H9 (cell line): ENCODE measurements around the gene FFAR4. TPM values are rescaled to one million over a fixed set of nuclear protein-coding genes. Genes with fewer than 3 reads are reported as not detected.

Experiments
- DNase-seq: peaks from one replicate; pipeline ENCODE4 v3.0.0-alpha.2; 2017
- H2AFZ ChIP-seq: one replicate; pipeline ENCODE4 v1.6.1; 2013; ENCODE audit warnings: mild to moderate bottlenecking, low read length, control low read depth, moderate library complexity
- H2AK5ac ChIP-seq: 2 replicates; pipeline ENCODE4 v1.6.1; 2013; ENCODE audit warnings: low read length, control low read depth, mixed read lengths; ENCODE audit not compliant: insufficient read length
- H2BK120ac ChIP-seq: one replicate; pipeline ENCODE4 v1.6.1; 2013; ENCODE audit warnings: low read depth, mild to moderate bottlenecking, low read length, control low read depth, inconsistent platforms; ENCODE audit not compliant: poor library complexity, severe bottlenecking
- H2BK12ac ChIP-seq: 2 replicates; pipeline ENCODE4 v1.6.1; 2013; ENCODE audit warnings: low read length, control low read depth, mixed read lengths, low read depth; ENCODE audit not compliant: insufficient read length
- H2BK15ac ChIP-seq: 2 replicates; pipeline ENCODE4 v1.6.1; 2013; ENCODE audit warnings: low read depth, low read length, control low read depth
- H2BK20ac ChIP-seq: one replicate; pipeline ENCODE4 v1.6.1; 2013; ENCODE audit warnings: low read depth, mild to moderate bottlenecking, low read length, control low read depth, inconsistent platforms; ENCODE audit not compliant: poor library complexity, severe bottlenecking
- H2BK5ac ChIP-seq: 2 replicates; pipeline ENCODE4 v1.6.1; 2013; ENCODE audit warnings: low read length, control low read depth, mixed read lengths; ENCODE audit not compliant: insufficient read length
- H3K14ac ChIP-seq: 2 replicates; pipeline ENCODE4 v1.6.1; 2013; ENCODE audit warnings: low read length, control low read depth; ENCODE audit not compliant: insufficient read depth
- H3K18ac ChIP-seq: 2 replicates; pipeline ENCODE4 v1.6.1; 2013; ENCODE audit warnings: low read depth, mild to moderate bottlenecking, mixed read lengths, low read length, control low read depth; ENCODE audit not compliant: insufficient read length
- H3K23ac ChIP-seq: 2 replicates; pipeline ENCODE4 v1.6.1; 2013; ENCODE audit warnings: low read length, control low read depth, mixed read lengths, low read depth; ENCODE audit not compliant: insufficient read length
- H3K23me2 ChIP-seq: 2 replicates; pipeline ENCODE4 v1.6.1; 2013; ENCODE audit warnings: low read depth, mild to moderate bottlenecking, mixed read lengths, low read length, control low read depth; ENCODE audit not compliant: insufficient read length, poor library complexity, severe bottlenecking
- H3K27ac ChIP-seq: 2 replicates; pipeline ENCODE4 v1.5.1; 2013; ENCODE audit warnings: low read length, control low read depth, mixed read lengths, low read depth; ENCODE audit not compliant: insufficient read length
- H3K27me3 ChIP-seq: 2 replicates; pipeline ENCODE4 v1.6.1; 2013; ENCODE audit warnings: low read length, control low read depth, inconsistent platforms; ENCODE audit not compliant: insufficient read depth
- H3K4ac ChIP-seq: 2 replicates; pipeline ENCODE4 v1.6.1; 2013; ENCODE audit warnings: low read depth, mild to moderate bottlenecking, control low read depth, inconsistent platforms, low read length, moderate library complexity
- H3K4me1 ChIP-seq: 2 replicates; pipeline ENCODE4 v1.6.1; 2013; ENCODE audit warnings: low read length, control low read depth, inconsistent platforms; ENCODE audit not compliant: insufficient read depth
- H3K4me2 ChIP-seq: 2 replicates; pipeline ENCODE4 v1.6.1; 2013; ENCODE audit warnings: low read length, control low read depth, mixed read lengths; ENCODE audit not compliant: insufficient read length, insufficient read depth
- H3K56ac ChIP-seq: 2 replicates; pipeline ENCODE4 v1.6.1; 2013; ENCODE audit warnings: low read depth, mild to moderate bottlenecking, mixed read lengths, low read length, control low read depth; ENCODE audit not compliant: insufficient read length
- H3K79me1 ChIP-seq: 2 replicates; pipeline ENCODE4 v1.6.1; 2013; ENCODE audit warnings: low read depth, mild to moderate bottlenecking, moderate library complexity, low read length, control low read depth, inconsistent platforms; ENCODE audit not compliant: insufficient read depth, poor library complexity, severe bottlenecking
- H3K79me2 ChIP-seq: 2 replicates; pipeline ENCODE4 v1.6.1; 2013; ENCODE audit warnings: low read length, control low read depth, inconsistent platforms; ENCODE audit not compliant: insufficient read depth
- H3K9ac ChIP-seq: 2 replicates; pipeline ENCODE4 v1.6.1; 2013; ENCODE audit warnings: low read length, control low read depth, mixed read lengths; ENCODE audit not compliant: insufficient read length; ENCODE audit errors: extremely low read depth
- H3K9me3 ChIP-seq: one replicate; pipeline ENCODE4 v1.6.1; 2013; ENCODE audit warnings: low read depth, low read length, inconsistent platforms; ENCODE audit not compliant: control insufficient read depth
- H3T11ph ChIP-seq: one replicate; pipeline ENCODE4 v1.6.1; 2013; ENCODE audit warnings: mild to moderate bottlenecking, low read length, control low read depth, inconsistent platforms
- H4K20me1 ChIP-seq: one replicate; pipeline ENCODE4 v1.6.1; 2013; ENCODE audit not compliant: control insufficient read depth, insufficient read length, insufficient read depth
- H4K5ac ChIP-seq: 2 replicates; pipeline ENCODE4 v1.6.1; 2013; ENCODE audit warnings: low read depth, mild to moderate bottlenecking, mixed read lengths, low read length, control low read depth; ENCODE audit not compliant: insufficient read length
- H4K8ac ChIP-seq: replicated peaks from 2 replicates; pipeline ENCODE4 v1.6.1; 2013; ENCODE audit warnings: low read length, control low read depth, mixed read lengths, low read depth; ENCODE audit not compliant: insufficient read length
- H4K91ac ChIP-seq: 2 replicates; pipeline ENCODE4 v1.6.1; 2013; ENCODE audit warnings: low read depth, mild to moderate bottlenecking, moderate library complexity, mixed read lengths, low read length, control low read depth; ENCODE audit not compliant: insufficient read length
- H3K27ac Mint-ChIP-seq, 3 experiments: 2 replicates in 2 of 3; 3 replicates in 1 of 3; pipeline ENCODE4 v1.8.0; 2020 to 2021; ENCODE audit warnings: mixed read lengths in 3 of 3, mild to moderate bottlenecking in 1 of 3, moderate library complexity in 1 of 3
- H3K27me3 Mint-ChIP-seq: 2 replicates; pipeline ENCODE4 v1.8.0; 2021; ENCODE audit warnings: low read depth, mild to moderate bottlenecking, moderate library complexity, mixed read lengths
- H3K36me3 Mint-ChIP-seq, 3 experiments: 2 replicates in 2 of 3; 3 replicates in 1 of 3; pipeline ENCODE4 v1.8.0; 2020 to 2021; ENCODE audit warnings: low read depth in 3 of 3, mixed read lengths in 3 of 3; ENCODE audit not compliant: insufficient read depth in 1 of 3
- H3K4me1 Mint-ChIP-seq, 2 experiments: 2 replicates each; pipeline ENCODE4 v1.8.0; 2020; ENCODE audit warnings: mixed read lengths in 2 of 2
- H3K4me3 Mint-ChIP-seq, 2 experiments: 2 replicates in 1 of 2; 3 replicates in 1 of 2; pipeline ENCODE4 v1.8.0; 2020 to 2021; ENCODE audit warnings: mild to moderate bottlenecking in 2 of 2, mixed read lengths in 2 of 2, moderate library complexity in 1 of 2
- H3K9me3 Mint-ChIP-seq, 2 experiments: 2 replicates in 1 of 2; 3 replicates in 1 of 2; pipeline ENCODE4 v1.8.0; 2020; ENCODE audit warnings: mild to moderate bottlenecking in 2 of 2, mixed read lengths in 2 of 2, moderate library complexity in 1 of 2
- CTCF ChIP-seq: fragments of 200-600 bp; sonication (generic); conservative IDR thresholded peaks from 3 replicates; pipeline ENCODE4 v1.8.0; 2021; ENCODE audit warnings: antibody characterized with exemption, mild to moderate bottlenecking
- WGBS: extraction: QIAGEN DNeasy Blood & Tissue Kit; methylation state at CpG from one replicate; pipeline ENCODE4 v1.1.7; 2013; ENCODE audit warnings: missing lambda C conversion rate, low lambda C conversion rate, mixed read lengths; ENCODE audit not compliant: insufficient read length; ENCODE audit errors: extremely low coverage; 5-methylcytosine and 5-hydroxymethylcytosine counted together
- total RNA-seq: library from RNA; stranded (reverse); gene quantifications from 2 replicates; pipeline ENCODE4 v1.2.1, GENCODE V29; 2021

Gene FFAR4
- total RNA-seq, 1 experiment from 2014 or later, result not detected

GRCh38 chr10:93597075-93597599, 30.7 kb downstream of the FFAR4 start:
- Histone ChIP-seq H3K56ac (no peak overlapping the region), H3K4ac (no peak overlapping the region), H3K23ac (no peak overlapping the region), H3K4me1 (no peaks in the 10 kb centered on the region; the same call in 1 of the 2 replicates), H3K14ac (no peak overlapping the region), H4K20me1 (no peaks in the 10 kb centered on the region), H3K27ac (no peak overlapping the region), H4K5ac (no peak overlapping the region), H3K18ac (no peak overlapping the region), H3K23me2 (peaks cover 7% of the 10 kb centered on the region), H2BK5ac (no peak overlapping the region), H3K79me1 (no peaks in the 10 kb centered on the region), H2BK20ac (no peak overlapping the region), H3K79me2 (no peaks in the 10 kb centered on the region), H3K9me3 (no peaks in the 10 kb centered on the region), H2AFZ (no peak overlapping the region), H4K91ac (no peak overlapping the region), H2BK15ac (no peak overlapping the region), H3K4me2 (no peak overlapping the region), H3K9ac (no peak overlapping the region), H3T11ph (no peak overlapping the region), H2BK120ac (no peak overlapping the region), H3K27me3 (peaks cover 17% of the 10 kb centered on the region), H2AK5ac (no peak overlapping the region), H2BK12ac (no peak overlapping the region), H4K8ac (no peak overlapping the region)
- no peak overlapping the region for H3K27ac Mint-ChIP-seq
- no peak for TF ChIP-seq CTCF
- H3K27me3 Mint-ChIP-seq, result peaks cover 53% of the 10 kb centered on the region
- H3K4me3 Mint-ChIP-seq, result no peak overlapping the region
- no CpG with 5 or more reads among the region's 1 CpG for WGBS
- no peak for DNase-seq
- H3K9me3 Mint-ChIP-seq, result no peaks in the 10 kb centered on the region
- peaks cover 16% of the 10 kb centered on the region in 2 experiments for H3K4me1 Mint-ChIP-seq
- no peaks in the 10 kb centered on the region; a peak in 1 of 7 replicates for H3K36me3 Mint-ChIP-seq
